Muscle layer of duodenum (tissue), 2 donors: ENCODE data around the gene MARCKS.

Experiments
- H3K27ac ChIP-seq: one replicate; pipeline ENCODE4 v1.7.0; 2013; ENCODE audit warnings: mild to moderate bottlenecking, low read length
- H3K27me3 ChIP-seq: one replicate; pipeline ENCODE4 v1.7.0; 2013; ENCODE audit warnings: low read depth, mild to moderate bottlenecking, control low read depth, low read length
- H3K36me3 ChIP-seq, 2 donors: one replicate each; pipeline ENCODE4 v1.7.0; 2013; ENCODE audit warnings: low read length in 2 of 2, control low read depth in 1 of 2, mild to moderate bottlenecking in 1 of 2; ENCODE audit not compliant: insufficient read depth in 2 of 2, control insufficient read depth in 1 of 2
- H3K4me1 ChIP-seq, 2 donors: one replicate each; pipeline ENCODE4 v1.7.0; 2013; ENCODE audit warnings: low read length in 2 of 2, mild to moderate bottlenecking in 2 of 2, control low read depth in 1 of 2, moderate library complexity in 1 of 2; ENCODE audit not compliant: insufficient read depth in 2 of 2, control insufficient read depth in 1 of 2
- H3K4me3 ChIP-seq, 2 donors: one replicate each; pipeline ENCODE4 v1.7.0; 2013; ENCODE audit warnings: low read length in 2 of 2, low read depth in 1 of 2, mild to moderate bottlenecking in 1 of 2
- H3K9me3 ChIP-seq, 2 donors: one replicate each; pipeline ENCODE4 v1.7.0; 2013; ENCODE audit warnings: low read length in 2 of 2, control low read depth in 1 of 2, mild to moderate bottlenecking in 1 of 2; ENCODE audit not compliant: control insufficient read depth in 1 of 2
- donor health status: healthy.

MARCKS gene

DNA sequence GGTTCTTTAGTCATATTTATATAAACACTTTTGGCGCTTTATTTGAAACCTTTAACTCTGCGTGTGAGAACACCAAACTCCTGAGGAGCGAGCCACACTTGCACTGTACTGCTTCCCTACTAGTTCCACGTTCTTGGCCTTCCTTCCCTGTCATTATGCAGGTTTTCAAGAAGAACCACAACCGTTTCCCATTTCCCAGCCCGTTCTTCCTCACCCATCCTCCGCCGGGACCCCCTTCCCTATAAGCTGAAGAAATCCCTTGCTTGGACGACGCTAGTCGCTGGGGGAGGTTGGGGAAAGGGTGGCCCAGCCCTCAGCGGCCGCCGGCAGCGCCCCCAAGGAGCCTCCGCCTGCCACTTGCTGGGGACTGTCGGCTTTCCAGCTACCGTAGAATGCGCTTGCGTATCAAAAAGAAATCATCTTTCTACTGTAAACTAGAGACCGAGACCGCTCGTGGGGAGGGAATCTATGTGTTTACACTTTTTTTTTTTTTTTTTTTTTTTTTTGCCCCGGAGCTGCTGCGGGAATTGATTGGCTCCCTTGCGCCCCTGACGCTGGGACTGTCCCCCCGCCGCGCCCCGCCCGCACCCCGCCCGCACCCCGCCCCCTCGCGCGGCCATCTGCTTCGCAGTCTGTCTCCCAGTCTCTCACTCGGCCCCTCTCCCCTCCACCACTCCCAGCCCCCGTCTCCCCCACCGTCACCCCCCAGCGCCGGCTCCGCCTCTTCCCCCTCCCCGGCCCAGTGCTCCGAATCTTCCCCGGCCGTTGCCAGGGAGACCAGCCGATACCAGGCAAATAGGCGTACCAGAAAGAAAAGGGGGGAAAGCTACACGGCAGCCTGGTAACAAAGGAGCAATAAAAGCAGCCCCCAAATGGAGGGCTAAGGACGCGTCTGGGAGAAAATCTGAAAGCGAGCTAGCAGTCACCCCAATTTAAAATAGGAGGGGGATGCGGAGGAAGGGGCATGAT lies 2.3 kb upstream of the MARCKS start:
- peak overlapping the region; percentile 73 for H3K27ac ChIP-seq
- H3K4me1 ChIP-seq, result no peaks in the 10 kb centered on the region
- no peaks in the 10 kb centered on the region for H3K27me3 ChIP-seq
- H3K36me3 ChIP-seq, result peaks cover 0 to 14% of the 10 kb centered on the region in 2 donors
- H3K4me3 ChIP-seq, result peak overlapping the region; percentile 93 to 99
- H3K9me3 ChIP-seq, result no peaks in the 10 kb centered on the region

DNA sequence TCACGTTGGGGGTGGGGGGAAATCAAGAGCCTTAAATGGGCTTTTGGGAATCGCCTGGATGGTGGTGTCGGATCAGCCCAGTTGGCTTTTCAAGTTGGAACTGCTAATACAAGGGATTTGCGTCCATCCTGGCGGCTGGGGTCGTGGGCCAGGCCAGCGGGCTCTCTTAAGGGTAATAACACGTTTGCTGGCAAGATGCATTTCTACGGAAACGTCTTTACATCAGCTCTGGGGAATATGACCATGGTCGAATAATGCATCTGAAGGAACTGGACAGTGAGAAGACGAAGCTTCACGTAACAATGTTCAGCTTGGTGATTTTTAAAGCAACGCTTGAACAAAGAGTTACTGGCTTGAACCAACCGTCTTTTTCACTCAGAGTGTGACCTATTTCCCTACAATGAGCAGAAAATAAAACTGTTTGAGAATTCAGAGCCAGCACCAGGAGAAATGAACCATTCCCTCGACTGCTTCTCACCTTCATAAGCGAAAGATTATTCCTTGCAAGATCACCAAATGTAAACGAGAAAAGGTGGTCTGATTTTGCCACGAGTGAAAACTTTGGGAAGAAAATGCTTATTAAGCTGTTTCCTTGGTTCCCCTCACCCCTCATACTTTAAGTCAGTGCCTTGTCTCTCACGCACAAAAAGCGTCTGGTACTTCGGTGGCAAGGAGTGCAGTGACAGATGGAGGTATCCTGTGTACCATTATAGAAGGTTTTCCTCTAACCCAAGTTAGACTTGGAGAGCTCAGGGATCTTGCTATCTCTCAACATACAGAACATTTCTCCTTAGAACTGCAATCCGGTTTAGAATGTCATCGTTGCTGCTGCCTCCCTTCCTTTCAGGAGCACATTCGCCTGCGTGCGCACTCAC lies 1.4 kb upstream of the MARCKS start:
- Histone ChIP-seq H3K9me3 (no peaks in the 10 kb centered on the region), H3K27ac (peak overlapping the region; percentile 68), H3K27me3 (no peaks in the 10 kb centered on the region), H3K4me3 (peak overlapping the region; percentile 93 to 99), H3K36me3 (peaks cover 0 to 14% of the 10 kb centered on the region in 2 donors), H3K4me1 (no peaks in the 10 kb centered on the region)

DNA sequence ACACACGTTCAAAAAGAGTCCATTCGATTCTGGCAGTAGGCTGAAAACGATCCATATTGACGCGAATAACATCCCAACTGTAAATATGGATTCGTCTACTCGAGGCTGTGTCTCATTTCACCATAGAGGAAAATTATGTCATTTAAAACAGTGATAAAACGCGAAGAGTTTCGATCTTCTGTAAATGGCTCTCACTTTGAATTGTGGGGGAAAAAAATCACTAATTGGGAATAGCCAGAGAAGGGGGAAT lies 845 bp upstream of the MARCKS start:
- no peaks in the 10 kb centered on the region for H3K9me3 ChIP-seq
- H3K4me1 ChIP-seq, result no peaks in the 10 kb centered on the region

DNA sequence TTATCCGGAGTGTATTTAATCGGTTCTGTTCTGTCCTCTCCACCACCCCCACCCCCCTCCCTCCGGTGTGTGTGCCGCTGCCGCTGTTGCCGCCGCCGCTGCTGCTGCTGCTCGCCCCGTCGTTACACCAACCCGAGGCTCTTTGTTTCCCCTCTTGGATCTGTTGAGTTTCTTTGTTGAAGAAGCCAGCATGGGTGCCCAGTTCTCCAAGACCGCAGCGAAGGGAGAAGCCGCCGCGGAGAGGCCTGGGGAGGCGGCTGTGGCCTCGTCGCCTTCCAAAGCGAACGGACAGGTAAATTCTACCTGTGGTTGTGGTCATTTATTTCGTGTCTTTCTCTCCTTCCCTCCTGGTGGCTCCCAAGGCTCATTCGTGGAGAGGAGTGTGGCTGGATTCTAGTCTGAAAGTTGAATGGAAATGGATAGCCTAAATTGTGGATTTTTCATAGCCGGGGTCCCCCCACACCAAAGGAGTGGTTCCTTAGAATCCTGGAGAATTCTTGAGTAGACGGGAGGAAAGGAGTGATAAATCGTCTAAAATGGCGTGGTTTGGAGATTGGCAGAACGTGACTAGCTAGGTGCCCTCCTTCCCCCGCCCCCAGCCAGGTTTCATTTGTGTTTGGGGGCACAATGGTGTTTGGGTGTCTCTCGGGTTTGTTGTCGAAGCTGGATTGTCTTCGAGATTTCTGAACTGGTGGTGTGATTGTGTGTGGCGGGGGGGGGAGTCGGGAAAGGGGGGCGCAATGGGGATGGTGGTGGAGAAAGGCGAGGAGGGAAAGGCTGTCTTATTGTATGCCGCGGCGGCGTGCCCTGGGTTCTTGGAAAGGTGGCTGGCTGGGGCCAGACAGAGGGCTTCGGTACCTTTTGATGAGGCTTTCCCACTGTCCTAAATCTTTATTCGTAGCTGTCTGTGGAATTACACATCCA lies 673 bp downstream of the MARCKS start:
- Histone ChIP-seq H3K9me3 (no peaks in the 10 kb centered on the region), H3K36me3 (peaks cover 0 to 14% of the 10 kb centered on the region in 2 donors), H3K27me3 (no peaks in the 10 kb centered on the region), H3K27ac (peak overlapping the region; percentile 100), H3K4me3 (peak overlapping the region; percentile 93 to 99), H3K4me1 (peaks cover 0 to 2% of the 10 kb centered on the region in 2 donors)

More for the DNA sequence above, 845 bp upstream of the MARCKS start:
- Histone ChIP-seq H3K4me3 (peak overlapping the region; percentile 93 to 99), H3K36me3 (peaks cover 0 to 14% of the 10 kb centered on the region in 2 donors), H3K27me3 (no peaks in the 10 kb centered on the region), H3K27ac (peak overlapping the region; percentile 68)

DNA sequence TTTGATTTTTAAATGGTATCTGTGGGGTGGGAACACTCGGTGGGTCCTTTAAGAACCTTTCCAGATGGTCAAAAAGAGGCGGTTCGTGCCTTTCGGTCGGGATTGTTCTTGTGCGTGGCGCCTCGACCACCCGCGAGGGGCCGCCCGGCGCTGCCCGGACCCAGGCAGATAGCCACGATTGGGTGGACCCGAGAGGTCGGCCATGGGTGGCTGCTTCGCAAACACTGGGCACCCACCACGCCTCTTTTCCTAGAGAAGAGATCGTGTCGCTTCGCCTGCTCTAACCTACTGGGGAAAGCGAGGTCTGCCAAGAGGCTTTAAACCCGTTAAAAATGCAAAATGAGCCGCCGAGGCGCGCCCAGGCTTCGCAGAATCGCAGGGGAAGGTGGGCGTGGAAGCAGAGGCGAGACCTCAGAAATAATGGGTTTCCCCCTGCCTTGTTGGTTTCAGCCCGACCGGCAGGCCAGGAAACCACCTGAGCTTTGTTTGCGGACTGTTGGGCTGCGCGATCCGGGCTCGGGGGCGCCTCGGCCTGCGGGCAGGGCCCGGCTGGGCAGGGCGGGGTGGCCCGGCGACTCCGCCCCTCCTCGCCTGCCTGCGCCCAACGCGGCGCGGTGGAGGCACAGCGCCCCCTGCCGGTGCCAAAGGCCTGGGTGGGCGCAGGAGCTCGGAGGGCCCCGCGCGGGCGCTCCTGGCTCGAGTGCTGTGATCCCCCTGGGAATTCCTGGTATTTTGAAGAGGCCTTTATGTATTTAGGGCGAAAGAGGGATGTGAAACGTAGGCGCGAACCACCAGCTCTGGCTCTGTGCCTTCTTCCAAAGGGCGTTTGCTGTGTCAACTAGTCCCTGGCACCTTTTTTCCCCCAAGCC lies 1.6 kb downstream of the MARCKS start:
- H3K27me3 ChIP-seq, result no peaks in the 10 kb centered on the region
- H3K36me3 ChIP-seq, result peaks cover 0 to 14% of the 10 kb centered on the region in 2 donors
- H3K27ac ChIP-seq, result peak overlapping the region; percentile 100
- no peaks in the 10 kb centered on the region for H3K9me3 ChIP-seq
- peaks cover 0 to 2% of the 10 kb centered on the region in 2 donors for H3K4me1 ChIP-seq
- H3K4me3 ChIP-seq, result peak overlapping the region; percentile 93 to 99

DNA sequence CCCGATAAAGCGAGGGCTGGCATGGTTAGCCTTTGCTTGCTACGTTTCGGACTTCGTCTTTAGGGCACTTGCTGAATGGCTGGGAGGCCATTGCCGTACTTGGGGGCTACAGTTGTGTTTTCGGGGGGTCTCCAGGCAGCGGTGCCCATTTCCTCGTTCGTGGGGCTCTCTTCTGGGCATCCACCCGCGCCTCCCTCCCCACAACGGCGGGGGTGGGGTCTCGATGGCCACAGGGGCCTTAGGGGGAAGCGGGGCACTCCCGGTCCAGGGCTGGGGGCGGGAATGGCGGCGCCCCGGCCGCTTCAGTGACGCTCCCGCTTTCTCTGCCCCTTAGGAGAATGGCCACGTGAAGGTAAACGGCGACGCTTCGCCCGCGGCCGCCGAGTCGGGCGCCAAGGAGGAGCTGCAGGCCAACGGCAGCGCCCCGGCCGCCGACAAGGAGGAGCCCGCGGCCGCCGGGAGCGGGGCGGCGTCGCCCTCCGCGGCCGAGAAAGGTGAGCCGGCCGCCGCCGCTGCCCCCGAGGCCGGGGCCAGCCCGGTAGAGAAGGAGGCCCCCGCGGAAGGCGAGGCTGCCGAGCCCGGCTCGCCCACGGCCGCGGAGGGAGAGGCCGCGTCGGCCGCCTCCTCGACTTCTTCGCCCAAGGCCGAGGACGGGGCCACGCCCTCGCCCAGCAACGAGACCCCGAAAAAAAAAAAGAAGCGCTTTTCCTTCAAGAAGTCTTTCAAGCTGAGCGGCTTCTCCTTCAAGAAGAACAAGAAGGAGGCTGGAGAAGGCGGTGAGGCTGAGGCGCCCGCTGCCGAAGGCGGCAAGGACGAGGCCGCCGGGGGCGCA lies 2.4 kb downstream of the MARCKS start:
- Histone ChIP-seq H3K27me3 (no peaks in the 10 kb centered on the region), H3K36me3 (peaks cover 0 to 14% of the 10 kb centered on the region in 2 donors), H3K9me3 (no peaks in the 10 kb centered on the region), H3K27ac (peak overlapping the region; percentile 100), H3K4me1 (peaks cover 0 to 2% of the 10 kb centered on the region in 2 donors), H3K4me3 (peak overlapping the region; percentile 93 to 99)

DNA sequence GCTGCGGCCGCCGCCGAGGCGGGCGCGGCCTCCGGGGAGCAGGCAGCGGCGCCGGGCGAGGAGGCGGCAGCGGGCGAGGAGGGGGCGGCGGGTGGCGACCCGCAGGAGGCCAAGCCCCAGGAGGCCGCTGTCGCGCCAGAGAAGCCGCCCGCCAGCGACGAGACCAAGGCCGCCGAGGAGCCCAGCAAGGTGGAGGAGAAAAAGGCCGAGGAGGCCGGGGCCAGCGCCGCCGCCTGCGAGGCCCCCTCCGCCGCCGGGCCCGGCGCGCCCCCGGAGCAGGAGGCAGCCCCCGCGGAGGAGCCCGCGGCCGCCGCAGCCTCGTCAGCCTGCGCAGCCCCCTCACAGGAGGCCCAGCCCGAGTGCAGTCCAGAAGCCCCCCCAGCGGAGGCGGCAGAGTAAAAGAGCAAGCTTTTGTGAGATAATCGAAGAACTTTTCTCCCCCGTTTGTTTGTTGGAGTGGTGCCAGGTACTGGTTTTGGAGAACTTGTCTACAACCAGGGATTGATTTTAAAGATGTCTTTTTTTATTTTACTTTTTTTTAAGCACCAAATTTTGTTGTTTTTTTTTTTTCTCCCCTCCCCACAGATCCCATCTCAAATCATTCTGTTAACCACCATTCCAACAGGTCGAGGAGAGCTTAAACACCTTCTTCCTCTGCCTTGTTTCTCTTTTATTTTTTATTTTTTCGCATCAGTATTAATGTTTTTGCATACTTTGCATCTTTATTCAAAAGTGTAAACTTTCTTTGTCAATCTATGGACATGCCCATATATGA lies 3.2 kb downstream of the MARCKS start:
- Histone ChIP-seq H3K27me3 (no peaks in the 10 kb centered on the region), H3K9me3 (no peaks in the 10 kb centered on the region), H3K4me3 (peak overlapping the region; percentile 21 to 93), H3K36me3 (peaks cover 0 to 14% of the 10 kb centered on the region in 2 donors), H3K27ac (peak overlapping the region; percentile 39), H3K4me1 (peaks cover 0 to 2% of the 10 kb centered on the region in 2 donors)

DNA sequence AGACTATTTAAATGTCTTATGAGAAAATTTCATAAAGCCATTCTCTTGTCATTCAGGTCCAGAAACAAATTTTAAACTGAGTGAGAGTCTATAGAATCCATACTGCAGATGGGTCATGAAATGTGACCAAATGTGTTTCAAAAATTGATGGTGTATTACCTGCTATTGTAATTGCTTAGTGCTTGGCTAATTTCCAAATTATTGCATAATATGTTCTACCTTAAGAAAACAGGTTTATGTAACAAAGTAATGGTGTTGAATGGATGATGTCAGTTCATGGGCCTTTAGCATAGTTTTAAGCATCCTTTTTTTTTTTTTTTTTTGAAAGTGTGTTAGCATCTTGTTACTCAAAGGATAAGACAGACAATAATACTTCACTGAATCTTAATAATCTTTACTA lies 5.0 kb downstream of the MARCKS start:
- Histone ChIP-seq H3K27ac (no peak overlapping the region), H3K36me3 (peaks cover 0 to 14% of the 10 kb centered on the region in 2 donors), H3K4me1 (peaks cover 0 to 2% of the 10 kb centered on the region in 2 donors), H3K27me3 (no peaks in the 10 kb centered on the region), H3K9me3 (no peaks in the 10 kb centered on the region), H3K4me3 (no peak overlapping the region)

DNA sequence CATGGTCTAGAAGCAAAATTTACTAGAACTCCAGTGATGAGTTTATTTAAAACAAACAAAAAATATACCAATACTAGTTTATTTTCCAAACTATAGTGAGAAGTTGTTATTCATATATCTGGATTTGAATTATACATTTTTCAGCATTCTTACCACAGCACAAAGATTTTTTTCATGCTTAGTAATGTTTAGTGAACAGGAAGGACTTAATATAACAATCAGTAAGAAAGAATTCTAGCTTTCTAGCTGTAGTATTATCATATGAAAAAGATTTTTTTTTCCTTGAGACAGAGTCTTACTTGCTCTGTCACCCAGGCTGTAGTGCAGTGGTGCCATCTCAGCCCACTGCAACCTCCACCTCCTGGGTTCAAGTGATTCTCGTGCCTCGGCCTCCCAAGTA lies 13.8 kb downstream of the MARCKS start:
- Histone ChIP-seq H3K27ac (no peak overlapping the region), H3K4me3 (no peak overlapping the region), H3K27me3 (no peaks in the 10 kb centered on the region), H3K36me3 (no peaks in the 10 kb centered on the region), H3K9me3 (no peaks in the 10 kb centered on the region), H3K4me1 (peaks cover 0 to 3% of the 10 kb centered on the region in 2 donors)
